Vagina (tissue), 2 donors: ENCODE measurements around the gene HNRNPH1. TPM values are rescaled to one million over a fixed set of nuclear protein-coding genes. Genes with fewer than 3 reads are reported as not detected.

Source experiments
- DNase-seq, 2 donors: peaks; one replicate each; pipeline ENCODE4 v3.0.0-alpha.2; 2017; ENCODE audit errors: extremely low spot score in 2 of 2
- H3K27ac ChIP-seq: fragments of 200-600 bp; sonication (generic); one replicate; pipeline ENCODE4 v1.5.1; 2019
- H3K27me3 ChIP-seq: fragments of 200-600 bp; sonication (generic); one replicate; pipeline ENCODE4 v1.5.1; 2019
- H3K36me3 ChIP-seq, 2 donors: fragments of 200-600 bp; sonication (generic); one replicate each; pipeline ENCODE4 v1.5.1; 2017 to 2019
- H3K4me1 ChIP-seq: fragments of 200-600 bp; sonication (generic); one replicate; pipeline ENCODE4 v1.5.1; 2019
- H3K4me3 ChIP-seq, 2 donors: fragments of 200-600 bp; sonication (generic); 1 replicate in 1 of 2; 2 replicates in 1 of 2; pipeline ENCODE4 v1.5.1; 2016 to 2019
- H3K9me3 ChIP-seq: fragments of 200-600 bp; sonication (generic); one replicate; pipeline ENCODE4 v1.5.1; 2019
- CTCF ChIP-seq, 3 experiments: fragments of 450-650 bp in 2 of 3; fragments of 200-600 bp in 1 of 3; sonication (generic) in 1 of 3; IDR thresholded peaks; one replicate each; pipeline ENCODE4 v1.5.1; 2017 to 2019; ENCODE audit warnings: antibody characterized with exemption in 3 of 3, mild to moderate bottlenecking in 2 of 3, moderate library complexity in 2 of 3
- POLR2A ChIP-seq, 2 donors: fragments of 450-650 bp; IDR thresholded peaks; one replicate each; pipeline ENCODE4 v1.6.1; 2017; ENCODE audit warnings: antibody characterized with exemption in 2 of 2, mild to moderate bottlenecking in 2 of 2, moderate library complexity in 2 of 2
- POLR2AphosphoS5 ChIP-seq, 2 donors: sonication (generic); formaldehyde crosslinking; IDR thresholded peaks; one replicate each; pipeline ENCODE4 v1.9.0; 2017; ENCODE audit warnings: antibody characterized with exemption in 2 of 2, mild to moderate bottlenecking in 2 of 2, low read depth in 1 of 2; ENCODE audit not compliant: insufficient read depth in 1 of 2
- intact Hi-C: fragments of 100-400 bp; cut with DNase I; formaldehyde crosslinking; loops from one replicate; pipeline ENCODE4 v1.15.1; 2023
- total RNA-seq: library from RNA; depleted of rRNA; stranded (reverse); fragments of >200 nt; gene quantifications from one replicate; pipeline ENCODE4 v1.2.3, GENCODE V29; 2016

Gene HNRNPH1
- total RNA-seq, 1 donor from 2014 or later = 483 TPM

DNA sequence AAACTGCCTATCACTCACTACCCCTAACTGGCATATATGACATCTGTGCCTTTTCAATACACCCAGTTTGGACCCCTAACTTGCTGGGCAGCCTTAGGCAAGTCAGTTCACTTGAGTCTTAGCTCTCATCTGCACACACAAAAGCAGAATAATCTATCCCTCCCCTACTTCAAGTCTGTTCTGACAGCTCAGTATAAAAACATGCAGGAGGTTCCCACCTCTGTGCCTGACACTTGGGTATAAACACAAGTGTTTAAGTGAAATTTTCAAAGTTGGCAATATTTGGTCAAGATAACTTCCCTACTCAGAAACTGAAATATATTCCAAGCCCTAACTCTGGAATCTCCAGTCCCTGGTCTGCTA lies 12.6 kb downstream of the HNRNPH1 start:
- TF ChIP-seq POLR2A (IDR thresholded peaks at IDR 0.05) (no peak), CTCF (IDR thresholded peaks at IDR 0.05) (no peak), POLR2AphosphoS5 (IDR thresholded peaks at IDR 0.05; ENCODE audit: insufficient read depth in 1 of 2, low read depth in 1 of 2) (no peak)
- Histone ChIP-seq H3K36me3 (peaks cover 6 to 91% of the 10 kb centered on the region in 2 donors), H3K9me3 (no peaks in the 10 kb centered on the region), H3K4me1 (peaks cover 48% of the 10 kb centered on the region), H3K27ac (no peak overlapping the region), H3K4me3 (no peak overlapping the region), H3K27me3 (no peaks in the 10 kb centered on the region)
- intact Hi-C loops = loop anchor here (10.0 kb wide), 1 partner anchor 1466 kb away; no protein-coding TSS in a partner anchor
- DNase-seq = no peak

DNA sequence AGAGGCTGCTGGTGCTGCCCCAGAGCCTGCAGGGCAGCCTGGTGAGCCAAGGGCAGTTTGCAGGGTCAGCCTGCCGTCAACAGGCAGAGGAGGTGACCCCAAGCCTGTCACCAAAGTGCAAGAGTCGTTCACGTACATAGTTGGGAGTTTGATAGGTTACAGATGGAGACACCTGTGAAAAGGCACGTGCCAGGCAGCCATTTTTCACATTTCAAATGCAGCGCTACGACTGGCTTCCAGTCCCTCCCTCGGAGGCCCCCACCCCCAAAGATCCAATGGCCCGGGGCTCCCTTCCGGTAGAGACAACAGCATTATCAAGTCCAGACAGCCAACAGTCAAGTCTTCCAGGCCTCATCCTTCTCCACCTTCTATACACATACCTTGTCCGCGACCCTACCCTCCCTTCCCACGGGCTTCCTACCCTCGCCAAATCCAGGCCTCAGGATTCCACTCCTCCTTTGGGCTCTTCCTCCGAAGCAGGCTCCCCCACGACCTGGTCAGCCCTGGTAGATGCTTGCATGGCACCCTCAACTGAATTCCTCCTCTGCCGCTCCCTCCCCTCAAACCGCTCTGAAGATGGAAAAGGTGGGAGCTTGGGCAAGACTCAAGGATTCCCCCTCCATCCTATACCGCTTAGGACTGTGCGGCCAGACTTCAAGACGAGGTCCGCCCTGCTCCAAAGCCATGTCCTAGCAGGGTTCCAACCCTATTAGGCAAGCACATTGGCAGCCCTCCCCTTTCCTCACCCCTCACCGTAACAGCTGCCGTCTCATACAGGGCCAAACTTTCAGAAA lies 13.2 kb downstream of the HNRNPH1 start:
- intact Hi-C loops = loop anchor here (10.0 kb wide), 1 partner anchor 1466 kb away; no protein-coding TSS in a partner anchor
- Histone ChIP-seq H3K4me1 (peaks cover 50% of the 10 kb centered on the region), H3K27me3 (no peaks in the 10 kb centered on the region), H3K27ac (peak overlapping the region; percentile 5), H3K9me3 (no peaks in the 10 kb centered on the region), H3K4me3 (no peak overlapping the region), H3K36me3 (peaks cover 6 to 88% of the 10 kb centered on the region in 2 donors)
- no peak for DNase-seq
- TF ChIP-seq CTCF (IDR thresholded peaks at IDR 0.05) (no peak), POLR2A (IDR thresholded peaks at IDR 0.05) (no peak), POLR2AphosphoS5 (IDR thresholded peaks at IDR 0.05; ENCODE audit: insufficient read depth in 1 of 2, low read depth in 1 of 2) (no peak)

GRCh38 chr5:179609834-179610108 lies 13.7 kb downstream of the HNRNPH1 start:
- Histone ChIP-seq H3K27me3 (no peaks in the 10 kb centered on the region), H3K4me1 (peaks cover 56% of the 10 kb centered on the region), H3K4me3 (no peak overlapping the region), H3K36me3 (peaks cover 6 to 83% of the 10 kb centered on the region in 2 donors), H3K27ac (no peak overlapping the region), H3K9me3 (no peaks in the 10 kb centered on the region)
- TF ChIP-seq POLR2AphosphoS5 (IDR thresholded peaks at IDR 0.05; ENCODE audit: insufficient read depth in 1 of 2, low read depth in 1 of 2) (peak in 1 of 2 donors; percentile 2), POLR2A (IDR thresholded peaks at IDR 0.05) (no peak)
- DNase-seq = no peak
- intact Hi-C loops = loop anchor here (10.0 kb wide), 1 partner anchor 1465 kb away; no protein-coding TSS in a partner anchor

GRCh38 chr5:179608131-179608581 lies 15.3 kb downstream of the HNRNPH1 start:
- Histone ChIP-seq H3K9me3 (no peaks in the 10 kb centered on the region), H3K27me3 (no peaks in the 10 kb centered on the region), H3K36me3 (peaks cover 0 to 75% of the 10 kb centered on the region in 2 donors), H3K4me1 (peaks cover 49% of the 10 kb centered on the region), H3K4me3 (no peak overlapping the region), H3K27ac (no peak overlapping the region)
- DNase-seq = no peak
- intact Hi-C loops = no loop called here
- TF ChIP-seq POLR2AphosphoS5 (IDR thresholded peaks at IDR 0.05; ENCODE audit: insufficient read depth in 1 of 2, low read depth in 1 of 2) (no peak), CTCF (IDR thresholded peaks at IDR 0.05) (no peak), POLR2A (IDR thresholded peaks at IDR 0.05) (no peak)

GRCh38 chr5:179607160-179607931 lies 16.1 kb downstream of the HNRNPH1 start:
- H3K4me1 ChIP-seq = peaks cover 49% of the 10 kb centered on the region

More at GRCh38 chr5:179607160-179607931, 16.1 kb downstream of the HNRNPH1 start:
- no peaks in the 10 kb centered on the region for H3K9me3 ChIP-seq
- no peak for TF ChIP-seq POLR2A (IDR thresholded peaks at IDR 0.05)
- TF ChIP-seq CTCF (IDR thresholded peaks at IDR 0.05) = no peak
- no peak for TF ChIP-seq POLR2AphosphoS5 (IDR thresholded peaks at IDR 0.05; ENCODE audit: insufficient read depth in 1 of 2, low read depth in 1 of 2)
- DNase-seq = no peak
- H3K4me3 ChIP-seq = no peak overlapping the region
- intact Hi-C loops = no loop called here
- H3K27me3 ChIP-seq = no peaks in the 10 kb centered on the region
- H3K36me3 ChIP-seq = peaks cover 0 to 75% of the 10 kb centered on the region in 2 donors
- H3K27ac ChIP-seq = peak overlapping the region; percentile 13
